Spleen (tissue), 11 donors: ENCODE results near the gene PRR5L. TPM values are rescaled to one million over a fixed set of nuclear protein-coding genes. Genes with fewer than 3 reads are reported as not detected.

Experiments
- DNase-seq: peaks from one replicate; pipeline ENCODE4 v3.0.0-alpha.2; 2020
- H3K27ac ChIP-seq, 8 donors: fragments of 200-600 bp; sonication (generic) in 7 of 8; 1 replicate in 4 of 8; 2 replicates in 4 of 8; pipeline versions ENCODE4 v1.5.0 to v1.8.0; 2016 to 2021; ENCODE audit warnings: inconsistent platforms in 4 of 8, mild to moderate bottlenecking in 4 of 8, moderate library complexity in 1 of 8
- H3K27me3 ChIP-seq, 7 donors: fragments of 200-600 bp; sonication (generic) in 6 of 7; replicated peaks in 1 of 7; 1 replicate in 4 of 7; 2 replicates in 3 of 7; pipeline versions ENCODE4 v1.5.0 to v1.8.0; 2016 to 2021; ENCODE audit warnings: inconsistent platforms in 3 of 7, mild to moderate bottlenecking in 1 of 7
- H3K36me3 ChIP-seq, 6 donors: fragments of 200-600 bp; sonication (generic) in 5 of 6; 1 replicate in 4 of 6; 2 replicates in 2 of 6; pipeline versions ENCODE4 v1.5.0 to v1.8.0; 2016 to 2021; ENCODE audit warnings: inconsistent platforms in 2 of 6
- H3K4me1 ChIP-seq, 6 donors: fragments of 200-600 bp; sonication (generic) in 5 of 6; 1 replicate in 3 of 6; 2 replicates in 3 of 6; pipeline versions ENCODE4 v1.5.0 to v1.8.0; 2016 to 2021; ENCODE audit warnings: inconsistent platforms in 3 of 6
- H3K4me3 ChIP-seq, 8 donors: fragments of 200-600 bp; sonication (generic) in 7 of 8; 1 replicate in 4 of 8; 2 replicates in 4 of 8; pipeline versions ENCODE4 v1.5.0 to v1.8.0; 2016 to 2021; ENCODE audit warnings: inconsistent platforms in 4 of 8, mild to moderate bottlenecking in 4 of 8, moderate library complexity in 2 of 8
- H3K9me3 ChIP-seq, 8 donors: fragments of 200-600 bp; sonication (generic) in 7 of 8; 1 replicate in 4 of 8; 2 replicates in 4 of 8; pipeline versions ENCODE4 v1.5.0 to v1.8.0; 2016 to 2021; ENCODE audit warnings: inconsistent platforms in 4 of 8
- POLR2A ChIP-seq, 3 donors: fragments of 450-650 bp; IDR thresholded peaks; one replicate each; pipeline ENCODE4 v1.5.1; 2017; ENCODE audit warnings: antibody characterized with exemption in 3 of 3, mild to moderate bottlenecking in 1 of 3
- POLR2AphosphoS5 ChIP-seq, 3 donors: sonication (generic); formaldehyde crosslinking; IDR thresholded peaks; one replicate each; pipeline ENCODE4 v1.5.1; 2017; ENCODE audit warnings: antibody characterized with exemption in 3 of 3
- WGBS, 5 donors: extraction: QIAGEN DNeasy Blood & Tissue Kit in 3 of 5; methylation state at CpG; one replicate each; pipeline versions ENCODE4 v1.1.5 to v1.1.7; 2013 to 2018; 5-methylcytosine and 5-hydroxymethylcytosine counted together
- intact Hi-C: fragments of 100-400 bp; cut with DNase I; formaldehyde crosslinking; loops from one replicate; pipeline ENCODE4 v1.15.0; 2023; ENCODE audit warnings: low total_unique reads
- polyA plus RNA-seq, 3 donors: library from polyadenylated mRNA; stranded (reverse); fragments of 200-250 nt; gene quantifications; one replicate each; pipeline ENCODE4 v1.2.1, GENCODE V29; 2013
- total RNA-seq, 7 donors: library from RNA; depleted of rRNA in 3 of 7; stranded (reverse); fragments of >200 nt in 3 of 7; fragmentation: NEBNext Ultra II Directional in 4 of 7; extraction: Animal tissue kit (Norgen Biotek cat#: 25700) in 4 of 7; gene quantifications; one replicate each; pipeline versions ENCODE4 v1.1.0 to v1.2.1, GENCODE V29; 2016 to 2021
- TF ChIP-seq, protein P1 (sequence below), 11 experiments: fragments of 200-600 bp in 7 of 11; fragments of 450-650 bp in 4 of 11; sonication (generic) in 4 of 11; IDR thresholded peaks in 8 of 11; conservative IDR thresholded peaks in 3 of 11; 1 replicate in 7 of 11; 2 replicates in 4 of 11; pipeline versions ENCODE4 v1.4.0 to v1.8.0; 2016 to 2021; ENCODE audit warnings: antibody characterized with exemption in 11 of 11, inconsistent platforms in 4 of 11, mild to moderate bottlenecking in 1 of 11
- donor health status: healthy with polysubstance abuse.
- donor health status: DM: no; HTN: no; CAD: no; lungs with moderate emphysema.
- donor health status: DM: no; HTN: no; CAD: no.
- donor health status: Bipolar disorder and iron deficiency.
- donor health status: healthy.
- donor health status: DM: no; HTN: no; CAD: no.
- donor health status: DM: yes; HTN: yes; CAD: no.

PRR5L gene
- total and polyA plus RNA-seq, 10 donors = 10.7 to 330 (median 140) TPM

DNA sequence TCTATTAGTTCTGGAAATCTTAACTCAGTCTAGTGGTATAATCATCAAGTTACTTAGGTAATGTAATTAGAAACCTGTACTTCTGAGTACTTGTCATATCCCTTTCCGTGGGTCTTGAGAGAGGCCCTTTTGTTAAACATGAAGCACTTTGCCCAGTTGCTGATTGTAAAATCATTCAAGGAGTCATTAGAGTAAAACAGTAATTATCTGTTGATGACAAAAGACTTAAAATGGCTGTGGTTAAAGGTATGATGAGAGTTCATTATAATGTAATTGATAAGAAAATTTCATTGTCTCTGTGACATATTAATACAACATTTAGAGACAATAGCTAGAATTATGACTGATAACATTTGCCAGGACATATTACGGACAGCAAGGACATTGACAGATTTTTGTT, 34.3 kb downstream of the PRR5L start:
- H3K27ac ChIP-seq = no peak overlapping the region

DNA sequence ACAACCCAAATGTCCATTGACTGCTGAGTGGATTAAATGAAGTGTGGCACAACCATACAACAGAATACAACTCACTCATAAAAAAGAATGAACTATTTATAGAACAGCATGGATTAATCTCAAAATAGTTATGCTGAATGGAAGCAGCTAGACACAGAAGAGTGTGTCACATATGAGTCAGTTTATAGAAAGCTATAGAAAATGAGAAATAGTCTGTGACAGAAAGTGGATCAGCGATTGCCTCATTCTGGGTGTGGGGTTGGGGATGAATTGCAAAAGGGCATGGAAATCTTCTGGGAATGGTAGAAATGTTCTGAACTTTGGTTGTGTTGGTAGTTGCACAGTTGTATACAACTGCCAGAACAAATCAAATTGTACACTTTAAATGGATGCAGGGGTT, 37.4 kb downstream of the PRR5L start:
- H3K27ac ChIP-seq = no peak overlapping the region
- H3K27me3 ChIP-seq = no peaks in the 10 kb centered on the region
- H3K4me1 ChIP-seq = no peaks in the 10 kb centered on the region
- DNase-seq = no peak
- no peaks in the 10 kb centered on the region for H3K36me3 ChIP-seq
- H3K4me3 ChIP-seq = no peak overlapping the region
- intact Hi-C loops = no loop called here
- 86 to 93% (median 91%) methylated on average over 1 of the region's 1 CpG for WGBS, 5 donors
- TF ChIP-seq POLR2A (IDR thresholded peaks at IDR 0.05) = no peak
- TF ChIP-seq POLR2AphosphoS5 (IDR thresholded peaks at IDR 0.05) = no peak
- TF ChIP-seq, protein P1, sequence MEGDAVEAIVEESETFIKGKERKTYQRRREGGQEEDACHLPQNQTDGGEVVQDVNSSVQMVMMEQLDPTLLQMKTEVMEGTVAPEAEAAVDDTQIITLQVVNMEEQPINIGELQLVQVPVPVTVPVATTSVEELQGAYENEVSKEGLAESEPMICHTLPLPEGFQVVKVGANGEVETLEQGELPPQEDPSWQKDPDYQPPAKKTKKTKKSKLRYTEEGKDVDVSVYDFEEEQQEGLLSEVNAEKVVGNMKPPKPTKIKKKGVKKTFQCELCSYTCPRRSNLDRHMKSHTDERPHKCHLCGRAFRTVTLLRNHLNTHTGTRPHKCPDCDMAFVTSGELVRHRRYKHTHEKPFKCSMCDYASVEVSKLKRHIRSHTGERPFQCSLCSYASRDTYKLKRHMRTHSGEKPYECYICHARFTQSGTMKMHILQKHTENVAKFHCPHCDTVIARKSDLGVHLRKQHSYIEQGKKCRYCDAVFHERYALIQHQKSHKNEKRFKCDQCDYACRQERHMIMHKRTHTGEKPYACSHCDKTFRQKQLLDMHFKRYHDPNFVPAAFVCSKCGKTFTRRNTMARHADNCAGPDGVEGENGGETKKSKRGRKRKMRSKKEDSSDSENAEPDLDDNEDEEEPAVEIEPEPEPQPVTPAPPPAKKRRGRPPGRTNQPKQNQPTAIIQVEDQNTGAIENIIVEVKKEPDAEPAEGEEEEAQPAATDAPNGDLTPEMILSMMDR (IDR thresholded peaks at IDR 0.05 in 8 of 11, conservative IDR thresholded peaks at IDR 0.05 in 3 of 11) = no peak
- H3K9me3 ChIP-seq = no peaks in the 10 kb centered on the region

More for the DNA sequence above, 34.3 kb downstream of the PRR5L start:
- Histone ChIP-seq H3K27me3 (no peaks in the 10 kb centered on the region), H3K4me3 (no peak overlapping the region), H3K4me1 (peaks cover 0 to 11% (median 2%) of the 10 kb centered on the region in 6 donors), H3K9me3 (no peaks in the 10 kb centered on the region), H3K36me3 (no peaks in the 10 kb centered on the region)
- DNase-seq = no peak
- TF ChIP-seq, protein P1 (IDR thresholded peaks at IDR 0.05 in 8 of 11, conservative IDR thresholded peaks at IDR 0.05 in 3 of 11) = no peak
- intact Hi-C loops = no loop called here
- WGBS, 5 donors = 83 to 95% (median 88%) methylated on average over 2 of the region's 2 CpGs

DNA sequence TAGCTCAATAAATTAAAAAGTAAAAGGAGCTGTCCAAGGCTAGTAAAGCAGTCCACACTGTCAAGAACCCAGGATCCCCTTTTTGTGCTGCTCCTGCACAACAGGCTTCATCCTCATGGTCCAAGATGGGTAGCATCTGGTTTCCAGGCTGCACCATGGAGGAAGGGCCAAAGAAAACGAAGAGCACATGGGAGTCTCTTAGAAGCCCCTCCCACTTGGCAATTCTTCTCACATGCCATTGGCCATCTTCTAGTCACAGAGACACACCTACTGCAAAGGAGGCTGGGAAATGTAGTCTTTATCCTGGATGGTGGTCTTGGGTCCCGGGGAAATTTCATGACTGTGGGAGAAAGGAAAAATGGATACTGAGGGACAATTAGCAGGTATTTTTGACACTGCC, 37.8 kb downstream of the PRR5L start:
- Histone ChIP-seq H3K4me3 (no peak overlapping the region), H3K36me3 (no peaks in the 10 kb centered on the region), H3K27ac (no peak overlapping the region), H3K4me1 (no peaks in the 10 kb centered on the region), H3K9me3 (no peaks in the 10 kb centered on the region), H3K27me3 (no peaks in the 10 kb centered on the region)
- TF ChIP-seq, protein P1 (IDR thresholded peaks at IDR 0.05 in 8 of 11, conservative IDR thresholded peaks at IDR 0.05 in 3 of 11) = no peak
- no peak for TF ChIP-seq POLR2A (IDR thresholded peaks at IDR 0.05)
- no peak for TF ChIP-seq POLR2AphosphoS5 (IDR thresholded peaks at IDR 0.05)
- 66 to 86% (median 68%) methylated on average over 2 of the region's 2 CpGs for WGBS, 5 donors
- intact Hi-C loops = no loop called here
- DNase-seq = no peak

DNA sequence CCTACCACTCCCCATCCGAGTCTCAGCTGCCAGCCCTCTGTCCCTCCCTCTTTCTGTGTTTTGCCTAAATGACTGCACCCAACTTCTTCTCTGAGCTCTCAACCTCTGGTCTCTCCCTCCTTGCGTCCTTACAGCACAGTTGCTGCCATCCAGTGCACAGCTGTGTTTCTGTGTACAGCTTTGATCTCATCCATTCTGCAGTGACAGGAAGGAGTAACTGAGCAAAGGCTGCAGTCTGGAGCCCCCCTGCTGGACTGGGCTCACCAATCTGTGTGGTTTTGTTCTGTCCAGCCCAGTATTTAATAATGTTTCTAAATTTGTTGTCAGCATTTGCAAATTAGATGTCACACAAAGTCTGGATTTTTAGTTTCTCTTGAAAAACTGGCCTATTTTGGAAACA, 43.8 kb downstream of the PRR5L start:
- H3K4me1 ChIP-seq = peaks cover 0 to 14% (median 4%) of the 10 kb centered on the region in 6 donors
- intact Hi-C loops = no loop called here
- H3K9me3 ChIP-seq = no peaks in the 10 kb centered on the region
- 70 to 83% (median 80%) methylated on average over 2 of the region's 2 CpGs for WGBS, 5 donors
- no peaks in the 10 kb centered on the region for H3K36me3 ChIP-seq
- no peak overlapping the region for H3K27ac ChIP-seq
- no peak for DNase-seq
- no peak for TF ChIP-seq POLR2AphosphoS5 (IDR thresholded peaks at IDR 0.05)
- TF ChIP-seq, protein P1 (IDR thresholded peaks at IDR 0.05 in 8 of 11, conservative IDR thresholded peaks at IDR 0.05 in 3 of 11) = no peak
- TF ChIP-seq POLR2A (IDR thresholded peaks at IDR 0.05) = no peak
- H3K27me3 ChIP-seq = no peaks in the 10 kb centered on the region
- H3K4me3 ChIP-seq = no peak overlapping the region
